ENCODE data around the gene IPMK. TPM values are rescaled to one million over a fixed set of nuclear protein-coding genes. Genes with fewer than 3 reads are reported as not detected.

Gene IPMK
- total RNA-seq, 4 donors from 2014 or later, result 3.0 to 10.0 (median 6.3) TPM

DNA sequence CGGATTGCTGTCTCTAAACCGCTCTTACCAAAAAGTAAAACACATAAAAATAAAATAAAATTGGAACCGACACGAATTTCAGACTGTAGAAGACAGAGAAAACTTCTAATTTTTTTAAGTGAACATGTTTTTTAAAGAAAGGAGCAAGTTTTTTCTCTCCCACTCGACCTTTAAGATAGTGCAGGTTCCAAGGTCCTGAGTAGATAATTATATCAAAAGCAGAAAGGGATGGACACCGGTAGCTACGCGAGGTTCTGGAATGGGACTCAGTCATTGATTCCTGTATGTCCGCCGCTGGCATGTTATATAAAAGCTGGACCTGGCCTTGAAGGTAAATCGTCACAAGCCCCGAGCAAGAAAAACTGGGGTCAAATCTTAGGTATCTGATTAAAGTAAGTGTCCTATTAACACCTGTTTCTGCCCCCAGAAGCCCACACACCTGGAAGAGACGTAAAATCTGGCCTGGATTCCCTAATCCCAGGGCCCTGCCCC lies 806 bp upstream of the IPMK start:
- peak overlapping the region; percentile 62 to 64 for H3K4me3 ChIP-seq
- peak overlapping the region; percentile 90 to 98 (median 96) for H3K27ac ChIP-seq
- no peaks in the 10 kb centered on the region for H3K9me3 ChIP-seq
- ATAC-seq, result peak; percentile 0
- H3K36me3 ChIP-seq, result no peaks in the 10 kb centered on the region
- no peaks in the 10 kb centered on the region for H3K27me3 ChIP-seq
- WGBS, 2 donors (ENCODE audit: low coverage in 1 of 2), result 1 to 2% methylated on average over 11 to 12 of the region's 13 CpGs
- TF ChIP-seq EP300 (IDR thresholded peaks at IDR 0.05), result no peak
- TF ChIP-seq POLR2A (IDR thresholded peaks at IDR 0.05), result no peak
- TF ChIP-seq CTCF (IDR thresholded peaks at IDR 0.05), result no peak
- TF ChIP-seq POLR2AphosphoS5 (IDR thresholded peaks at IDR 0.05), result no peak
- H3K4me1 ChIP-seq, result peaks cover 0 to 64% (median 3%) of the 10 kb centered on the region in 3 donors

DNA sequence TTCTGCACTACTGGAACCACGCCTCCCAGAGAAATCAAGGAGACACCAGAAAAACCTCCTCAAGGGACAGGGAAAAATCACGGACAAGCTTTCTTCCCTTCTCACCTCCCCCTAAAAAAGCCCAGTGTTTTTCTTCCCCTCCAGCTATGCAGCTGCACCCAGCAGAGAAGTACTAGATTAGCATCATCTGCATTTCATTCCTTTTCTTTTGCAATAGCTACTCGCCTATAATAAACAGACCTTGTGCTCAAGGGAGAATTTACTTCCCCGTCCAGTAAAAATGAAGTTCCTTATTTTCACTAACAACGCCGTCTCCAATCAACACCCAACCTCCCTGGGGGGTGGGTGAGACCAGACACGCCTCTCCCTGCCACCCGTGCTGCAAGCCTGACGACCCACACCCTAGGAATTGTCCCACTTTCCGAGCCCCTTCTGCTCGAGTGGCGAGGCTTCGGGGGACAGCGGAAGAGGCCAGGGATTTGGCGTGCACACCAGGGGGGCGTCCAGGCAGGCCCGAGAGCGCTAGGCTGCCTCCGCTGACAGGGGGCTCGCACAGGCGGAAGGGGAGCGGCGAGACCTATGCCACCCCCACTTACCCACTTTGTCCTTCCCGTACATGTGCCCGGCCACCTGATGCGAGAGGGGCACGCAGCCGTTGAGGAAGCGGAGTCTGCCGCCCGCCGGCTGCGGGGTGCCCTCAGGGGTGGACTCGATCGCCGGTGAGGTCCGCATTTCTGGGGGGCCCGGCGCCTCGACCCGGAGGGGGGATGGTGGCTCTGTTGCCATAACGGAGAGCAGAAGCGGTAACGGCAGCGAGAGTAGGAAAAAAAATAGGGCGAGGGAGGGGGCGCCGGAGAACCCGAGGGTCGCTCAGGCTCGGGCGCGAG lies 625 bp downstream of the IPMK start:
- Histone ChIP-seq H3K4me1 (peaks cover 0 to 59% (median 3%) of the 10 kb centered on the region in 3 donors), H3K4me3 (peak overlapping the region; percentile 62 to 64), H3K27ac (peak overlapping the region; percentile 90 to 98 (median 96)), H3K36me3 (no peaks in the 10 kb centered on the region), H3K27me3 (no peaks in the 10 kb centered on the region), H3K9me3 (no peaks in the 10 kb centered on the region)
- 0% methylated on average over 9 to 10 of the region's 53 CpGs for WGBS, 2 donors (ENCODE audit: low coverage in 1 of 2)
- peak; percentile 8 for ATAC-seq
- TF ChIP-seq CTCF (IDR thresholded peaks at IDR 0.05) (no peak), POLR2A (IDR thresholded peaks at IDR 0.05) (peak in 1 of 2 donors; percentile 28), POLR2AphosphoS5 (IDR thresholded peaks at IDR 0.05) (peak; percentile 65), EP300 (IDR thresholded peaks at IDR 0.05) (no peak)

GRCh38 chr10:58266003-58266825 lies 1.5 kb downstream of the IPMK start:
- Histone ChIP-seq H3K27me3 (no peaks in the 10 kb centered on the region), H3K27ac (peak overlapping the region; percentile 90 to 98 (median 96)), H3K4me1 (peaks cover 0 to 52% (median 3%) of the 10 kb centered on the region in 3 donors), H3K9me3 (no peaks in the 10 kb centered on the region), H3K4me3 (peak overlapping the region; percentile 62 to 64), H3K36me3 (no peaks in the 10 kb centered on the region)
- WGBS, 2 donors (ENCODE audit: low coverage in 1 of 2), result 4 to 9% methylated on average over 14 of the region's 14 CpGs
- no peak for TF ChIP-seq CTCF (IDR thresholded peaks at IDR 0.05)
- peak; percentile 25 for TF ChIP-seq POLR2AphosphoS5 (IDR thresholded peaks at IDR 0.05)
- no peak for ATAC-seq

DNA sequence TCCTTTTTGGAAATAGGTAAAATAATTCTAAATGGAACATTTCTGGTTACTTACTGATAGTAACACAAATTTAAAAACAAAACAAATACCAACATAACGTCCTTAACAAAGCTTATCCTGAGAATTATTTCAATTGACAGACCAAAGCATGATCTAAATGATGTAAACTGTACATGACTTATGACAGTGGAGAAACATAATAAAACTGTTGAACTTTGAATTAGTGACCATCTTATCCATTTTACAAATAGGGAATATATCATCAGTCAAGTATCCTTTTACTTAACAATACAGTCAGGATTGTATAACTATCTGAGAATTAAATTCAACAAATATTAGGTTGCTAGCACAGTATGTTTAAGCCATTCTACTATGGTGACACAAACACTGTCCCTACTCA lies 2.4 kb downstream of the IPMK start:
- Histone ChIP-seq H3K36me3 (no peaks in the 10 kb centered on the region), H3K27ac (peak overlapping the region in 1 of 4 donors; percentile 98), H3K4me1 (peaks cover 0 to 44% (median 3%) of the 10 kb centered on the region in 3 donors), H3K9me3 (no peaks in the 10 kb centered on the region), H3K4me3 (peak overlapping the region in 1 of 2 donors; percentile 64), H3K27me3 (no peaks in the 10 kb centered on the region)
- 30 to 81% methylated on average over 1 of the region's 1 CpG for WGBS, 2 donors (ENCODE audit: low coverage in 1 of 2)
- no peak for ATAC-seq
- TF ChIP-seq POLR2A (IDR thresholded peaks at IDR 0.05) (no peak), CTCF (IDR thresholded peaks at IDR 0.05) (no peak), EP300 (IDR thresholded peaks at IDR 0.05) (no peak), POLR2AphosphoS5 (IDR thresholded peaks at IDR 0.05) (no peak)
